ENCODE measurements around the gene GRID2.

DNA sequence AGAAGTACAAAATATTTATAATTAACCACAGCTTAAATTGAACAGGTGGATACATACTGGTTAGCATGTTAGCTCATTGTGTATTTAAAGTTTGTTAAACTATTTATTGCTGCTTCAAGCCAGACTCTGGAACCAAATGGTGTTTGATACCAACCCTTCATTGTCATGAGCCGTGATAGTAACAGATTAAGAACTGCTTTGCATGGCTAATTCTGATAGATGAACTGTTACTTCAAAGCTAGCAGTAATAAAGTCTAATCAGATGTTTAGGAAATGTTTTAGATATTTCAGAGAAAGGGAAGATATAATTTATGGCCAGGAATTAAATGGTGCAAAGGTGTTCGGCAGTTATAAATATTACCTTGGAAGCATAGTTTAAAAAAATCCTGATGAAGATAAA is 848.7 kb downstream of the GRID2 start:
- TF ChIP-seq POLR2A (IDR thresholded peaks at IDR 0.05), result no peak
- TF ChIP-seq, protein P1, sequence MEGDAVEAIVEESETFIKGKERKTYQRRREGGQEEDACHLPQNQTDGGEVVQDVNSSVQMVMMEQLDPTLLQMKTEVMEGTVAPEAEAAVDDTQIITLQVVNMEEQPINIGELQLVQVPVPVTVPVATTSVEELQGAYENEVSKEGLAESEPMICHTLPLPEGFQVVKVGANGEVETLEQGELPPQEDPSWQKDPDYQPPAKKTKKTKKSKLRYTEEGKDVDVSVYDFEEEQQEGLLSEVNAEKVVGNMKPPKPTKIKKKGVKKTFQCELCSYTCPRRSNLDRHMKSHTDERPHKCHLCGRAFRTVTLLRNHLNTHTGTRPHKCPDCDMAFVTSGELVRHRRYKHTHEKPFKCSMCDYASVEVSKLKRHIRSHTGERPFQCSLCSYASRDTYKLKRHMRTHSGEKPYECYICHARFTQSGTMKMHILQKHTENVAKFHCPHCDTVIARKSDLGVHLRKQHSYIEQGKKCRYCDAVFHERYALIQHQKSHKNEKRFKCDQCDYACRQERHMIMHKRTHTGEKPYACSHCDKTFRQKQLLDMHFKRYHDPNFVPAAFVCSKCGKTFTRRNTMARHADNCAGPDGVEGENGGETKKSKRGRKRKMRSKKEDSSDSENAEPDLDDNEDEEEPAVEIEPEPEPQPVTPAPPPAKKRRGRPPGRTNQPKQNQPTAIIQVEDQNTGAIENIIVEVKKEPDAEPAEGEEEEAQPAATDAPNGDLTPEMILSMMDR (IDR thresholded peaks at IDR 0.05), result no peak
